ENCODE measurements around the gene IGFN1.

The IGFN1 gene

DNA sequence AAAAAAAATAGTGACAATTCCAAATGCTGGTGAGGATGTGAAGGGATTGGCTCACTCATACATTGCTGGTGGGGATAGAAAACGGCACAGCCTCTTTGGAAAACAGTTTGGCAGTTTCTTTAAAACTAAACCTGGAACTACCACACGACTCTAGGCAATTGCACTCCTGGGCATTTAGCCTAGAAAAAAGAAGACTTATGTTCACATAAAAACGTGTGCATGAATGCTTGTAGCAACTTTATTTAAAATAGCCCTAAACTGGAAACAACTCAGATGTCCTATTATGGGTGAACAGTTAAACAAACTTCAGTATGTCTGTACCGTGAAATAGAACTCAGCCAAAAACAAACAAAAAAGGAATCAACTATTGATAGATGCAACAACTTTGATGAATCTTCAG, 26.9 kb upstream of the IGFN1 start:
- DNase-seq (ENCODE audit: low spot score) = no peak

DNA sequence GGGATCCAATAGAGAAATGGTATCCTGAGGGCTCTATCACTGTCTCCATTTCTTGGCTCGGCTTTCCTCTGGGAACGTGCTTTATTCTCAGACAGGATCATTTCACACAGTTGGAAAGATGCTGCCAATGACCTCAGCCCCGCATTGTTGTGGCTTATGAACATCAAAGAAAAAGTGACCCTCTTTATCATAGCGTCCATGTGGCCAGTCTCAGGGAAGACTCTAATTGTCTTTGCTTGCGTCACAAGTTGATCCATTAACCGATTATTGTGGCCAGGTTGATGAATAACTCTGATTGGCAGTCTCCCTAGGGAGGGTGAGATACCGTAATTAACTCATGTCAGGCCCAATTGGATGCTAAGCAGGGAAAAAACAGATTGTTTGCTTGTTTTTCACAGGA, 26.0 kb upstream of the IGFN1 start:
- no peak for DNase-seq (ENCODE audit: low spot score)

DNA sequence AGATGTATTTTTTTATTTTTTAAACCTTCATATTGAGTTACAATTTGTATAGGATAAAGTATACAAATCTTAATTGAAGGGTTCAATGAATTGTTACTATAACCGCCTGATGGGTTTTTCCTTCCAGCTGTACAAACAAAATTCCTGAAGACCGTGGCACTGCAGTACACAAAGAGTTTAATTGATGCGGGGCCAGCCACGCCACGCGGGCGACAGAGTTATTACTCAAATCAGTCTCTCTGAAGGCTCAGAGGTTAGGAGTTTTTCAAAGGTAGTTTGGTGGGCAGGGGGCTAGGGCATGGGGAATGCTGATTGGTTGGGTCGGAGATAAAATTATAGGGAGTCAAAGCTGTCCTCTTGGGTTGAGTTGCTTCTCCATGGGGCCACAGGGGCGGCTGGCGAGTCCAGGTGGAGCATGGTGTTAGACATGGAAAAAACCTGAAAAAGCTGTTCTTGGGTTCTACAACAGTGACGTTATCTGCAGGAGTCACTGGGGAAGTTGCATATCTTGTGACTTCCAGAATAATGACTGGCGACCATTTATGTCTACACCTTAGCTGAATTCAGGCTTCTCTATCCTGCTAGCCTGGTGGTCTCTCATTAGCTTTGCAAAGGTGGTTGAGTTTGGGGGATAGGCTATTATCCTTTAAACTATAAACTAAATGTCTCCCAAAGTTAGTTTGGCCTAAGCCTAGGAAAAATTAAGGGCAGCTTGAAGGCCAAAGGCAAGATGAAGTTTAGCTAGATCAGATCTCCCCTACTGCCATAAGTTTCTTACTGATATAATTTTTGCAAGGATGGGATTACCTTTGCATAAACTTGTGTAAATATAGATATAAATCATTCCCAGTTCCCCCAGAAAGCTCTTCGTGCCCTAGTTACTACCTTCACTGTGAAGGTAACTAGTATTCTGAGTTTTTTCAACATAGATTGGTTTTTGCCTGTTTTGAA, 23.3 kb upstream of the IGFN1 start:
- no peak for DNase-seq (ENCODE audit: low spot score)

DNA sequence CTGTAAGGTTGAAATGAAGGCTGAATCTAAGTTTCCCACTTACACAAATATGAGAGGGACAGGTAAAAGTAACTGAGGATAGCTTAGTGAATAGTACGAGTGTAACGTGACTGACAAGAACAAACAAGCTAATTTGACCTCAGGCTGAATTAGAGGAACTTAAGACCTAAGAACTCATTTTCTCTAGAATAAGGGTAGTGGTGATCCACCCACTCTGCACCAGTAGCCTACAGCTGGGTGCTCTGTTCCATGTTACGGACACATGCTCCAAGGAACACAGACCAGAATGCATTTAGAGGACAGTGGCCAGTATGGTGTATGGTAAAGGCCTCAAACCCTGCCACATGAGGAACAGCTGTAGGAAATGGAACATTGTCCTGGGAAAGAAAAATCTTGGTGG, 21.4 kb upstream of the IGFN1 start:
- DNase-seq (ENCODE audit: low spot score) = no peak

DNA sequence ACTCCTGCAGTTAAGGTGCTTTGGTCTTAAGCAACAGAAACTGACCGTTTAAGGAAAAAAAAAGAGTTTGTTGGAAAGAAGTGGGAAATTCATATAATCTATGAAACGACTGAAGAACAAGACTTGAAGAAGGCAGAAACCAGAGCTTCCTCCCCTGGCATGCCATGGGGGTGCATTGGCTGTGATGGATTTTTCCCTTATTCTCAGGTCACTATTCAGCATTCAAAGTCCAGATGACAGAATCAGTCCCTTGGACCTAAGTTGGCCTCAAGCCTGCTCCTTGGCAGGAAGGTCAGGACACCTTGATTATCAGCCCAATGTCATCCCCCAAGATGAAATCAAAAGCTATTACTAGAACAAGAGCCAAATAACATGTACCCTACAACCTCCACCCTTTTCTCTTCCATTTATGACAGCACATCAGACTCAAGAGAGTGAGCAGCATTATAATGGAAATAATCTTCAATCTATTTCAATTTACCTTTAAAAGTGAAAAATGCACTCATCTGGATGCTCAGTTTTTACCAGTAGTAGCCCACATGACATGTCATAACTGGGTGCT, 20.6 kb upstream of the IGFN1 start:
- no peak for DNase-seq (ENCODE audit: low spot score)

DNA sequence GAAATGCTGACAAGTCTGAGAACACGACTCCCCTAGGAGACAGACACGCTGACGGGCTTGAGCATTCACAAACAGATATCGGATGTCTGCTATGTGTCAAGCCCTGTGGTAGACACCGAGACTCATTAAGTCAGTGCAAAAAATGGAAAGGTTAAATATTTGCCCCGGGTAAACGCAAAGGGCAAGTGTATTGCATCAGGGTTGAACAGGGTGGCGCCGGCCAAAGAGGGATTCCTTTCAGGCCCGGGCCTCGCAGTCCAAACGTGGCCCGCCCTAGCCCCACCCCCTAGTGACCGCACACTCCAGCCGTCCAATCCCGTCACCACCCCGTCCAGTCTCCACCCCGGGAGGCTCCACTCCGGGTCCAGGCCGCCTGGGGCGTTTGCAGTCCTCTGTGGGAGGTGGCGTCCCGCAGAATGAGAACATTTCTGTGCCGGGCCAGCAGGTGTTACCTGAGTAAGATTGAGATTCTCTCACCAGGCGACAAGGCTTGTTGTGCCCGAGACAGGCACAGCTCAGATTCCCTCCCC, 20.0 kb upstream of the IGFN1 start:
- DNase-seq (ENCODE audit: low spot score) = peak; percentile 76

DNA sequence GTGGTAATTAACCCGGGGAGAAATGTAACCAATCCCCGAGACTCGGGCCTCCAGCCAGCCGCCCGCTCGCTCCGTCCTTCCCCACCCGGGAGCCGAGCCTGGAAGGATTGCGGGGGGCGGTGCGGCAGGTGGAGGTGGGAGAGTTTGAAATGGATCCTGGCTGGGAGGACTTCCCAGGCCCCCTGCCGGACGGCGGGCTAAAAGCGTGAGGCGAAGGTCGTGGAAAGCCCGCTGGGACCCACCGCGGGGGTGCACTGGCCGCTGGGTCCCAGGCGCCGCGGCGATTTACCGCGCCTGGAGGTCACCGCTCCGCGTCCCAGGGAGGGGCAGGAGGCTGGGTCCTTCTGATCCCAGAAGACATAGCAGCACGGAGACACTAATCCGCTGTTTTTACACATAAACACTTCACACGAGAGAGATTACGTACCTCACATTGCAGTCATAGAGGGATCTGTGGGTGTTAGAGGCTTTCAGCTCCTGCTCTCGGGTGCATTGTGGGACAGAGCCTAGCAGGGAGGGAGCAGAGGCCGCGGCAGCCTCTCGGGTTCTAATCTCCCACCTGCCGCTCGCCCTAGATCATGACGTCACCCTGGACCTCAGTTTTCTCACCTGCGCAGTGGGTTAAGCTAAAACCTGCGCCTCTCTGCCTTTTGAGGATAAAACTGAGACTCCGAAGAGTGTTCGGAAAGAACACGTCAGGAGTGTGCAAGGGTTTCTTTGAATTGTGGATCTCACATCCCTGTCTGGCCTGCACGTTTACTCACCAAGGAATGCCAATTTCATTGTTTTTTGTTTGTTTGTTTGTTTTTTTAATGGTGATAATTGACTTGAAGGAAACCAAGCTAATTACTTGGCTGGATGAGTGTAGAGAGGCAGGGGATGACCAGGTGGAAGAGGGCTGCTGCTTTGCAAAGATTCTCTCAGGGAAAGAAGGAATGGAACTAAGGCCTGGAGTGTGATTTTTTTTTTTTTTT, 19.3 kb upstream of the IGFN1 start:
- peak; percentile 21 for DNase-seq (ENCODE audit: low spot score)

DNA sequence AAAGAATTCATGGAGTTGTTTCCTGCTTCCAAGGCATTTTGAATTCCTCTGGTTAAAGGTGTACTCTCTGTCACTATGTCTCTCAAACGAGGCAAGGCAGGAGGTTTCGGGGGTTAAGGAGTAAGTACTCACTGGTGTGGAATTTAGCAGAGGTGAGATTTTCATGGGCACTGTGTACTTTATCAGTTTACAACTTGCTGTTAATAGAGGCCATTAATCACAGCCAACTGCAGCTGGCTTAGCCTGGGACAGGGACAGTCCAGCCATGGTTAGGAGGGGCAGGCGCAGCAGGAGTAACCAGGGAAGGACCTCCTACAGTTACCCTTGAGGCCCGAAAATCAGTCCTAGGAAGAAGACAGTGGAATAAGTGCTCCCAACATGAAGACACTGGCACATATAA, 18.3 kb upstream of the IGFN1 start:
- no peak for DNase-seq (ENCODE audit: low spot score)

DNA sequence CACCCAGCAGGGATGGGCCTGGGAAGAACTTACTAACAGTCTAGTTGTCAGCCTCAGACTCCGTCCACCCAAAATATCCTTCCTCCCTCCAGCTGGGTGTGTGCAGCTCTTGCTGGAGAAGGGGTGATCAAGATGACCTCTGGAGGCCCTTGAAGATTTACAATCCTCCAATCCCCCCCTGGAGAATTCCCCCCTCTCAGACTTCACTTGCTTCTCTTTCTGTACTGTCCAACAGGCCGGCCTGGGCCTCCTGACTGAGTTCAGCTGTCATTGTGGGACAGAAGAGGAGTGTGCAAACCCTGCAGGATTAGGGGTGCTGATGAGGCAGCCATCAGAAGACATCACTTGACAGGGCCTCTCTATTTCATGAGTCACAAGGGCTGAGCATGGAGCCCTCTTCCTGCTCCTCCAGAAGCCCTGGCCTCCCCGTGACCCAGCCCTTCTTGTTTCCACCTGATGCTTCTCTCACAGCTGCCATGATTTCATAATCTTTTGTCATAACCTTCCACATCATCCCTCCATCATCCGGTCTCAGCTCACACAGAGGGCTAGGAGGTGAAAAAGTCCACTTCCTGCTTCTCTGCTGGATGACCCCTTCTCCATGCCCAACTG, 17.5 kb upstream of the IGFN1 start:
- DNase-seq (ENCODE audit: low spot score) = no peak

DNA sequence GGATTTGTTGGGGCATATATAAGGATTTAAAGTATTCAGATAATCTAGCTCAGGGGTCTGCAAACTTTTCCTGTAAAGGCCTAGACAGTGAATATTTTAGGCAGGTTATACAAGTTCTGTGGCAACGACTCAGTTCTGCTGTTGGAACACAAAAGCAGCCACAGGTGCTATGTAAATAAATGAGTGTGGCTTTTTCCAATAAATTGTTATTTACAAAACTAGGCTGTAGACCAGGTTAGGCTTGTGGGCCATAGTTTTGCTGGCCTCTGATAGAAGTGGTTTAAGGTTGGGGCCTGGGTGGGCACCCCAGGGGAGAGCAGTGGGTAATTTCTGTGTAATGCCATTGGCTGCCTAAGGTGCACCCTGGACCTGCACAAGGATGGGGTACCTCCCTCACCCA, 16.9 kb upstream of the IGFN1 start:
- no peak for DNase-seq (ENCODE audit: low spot score)

DNA sequence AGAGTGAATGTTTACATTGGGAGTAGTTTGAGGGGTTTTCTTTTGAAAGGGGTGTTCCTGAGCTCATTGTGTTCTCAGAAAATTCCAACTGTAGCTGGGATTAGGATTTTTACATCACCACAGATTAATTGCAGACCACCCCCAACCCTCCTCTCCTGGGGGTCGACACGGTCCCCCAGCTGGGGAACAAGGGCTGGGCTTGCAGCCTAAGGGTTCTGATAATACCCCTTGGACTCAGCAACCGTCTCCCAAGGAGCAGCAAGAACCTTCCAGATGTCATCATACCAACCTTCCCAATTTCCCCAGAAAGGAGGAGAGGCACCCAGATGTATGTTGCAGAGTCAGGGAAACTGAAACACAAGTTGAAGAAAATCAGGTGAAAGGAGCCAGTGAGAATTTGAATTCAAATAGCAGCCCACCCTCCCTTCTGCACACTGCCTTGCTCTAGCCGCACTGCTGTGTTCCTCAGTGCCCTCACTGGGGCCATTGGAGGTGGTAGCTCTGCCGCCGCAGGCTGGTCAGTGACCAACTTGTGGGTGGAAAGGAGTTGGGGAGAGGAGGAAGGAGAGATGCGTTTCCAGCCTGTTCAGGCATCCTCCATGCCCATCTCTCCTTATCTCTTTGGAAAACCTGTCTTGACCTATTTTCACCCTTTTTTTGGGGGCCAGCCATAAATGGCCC, 14.7 kb upstream of the IGFN1 start:
- no peak for DNase-seq (ENCODE audit: low spot score)

DNA sequence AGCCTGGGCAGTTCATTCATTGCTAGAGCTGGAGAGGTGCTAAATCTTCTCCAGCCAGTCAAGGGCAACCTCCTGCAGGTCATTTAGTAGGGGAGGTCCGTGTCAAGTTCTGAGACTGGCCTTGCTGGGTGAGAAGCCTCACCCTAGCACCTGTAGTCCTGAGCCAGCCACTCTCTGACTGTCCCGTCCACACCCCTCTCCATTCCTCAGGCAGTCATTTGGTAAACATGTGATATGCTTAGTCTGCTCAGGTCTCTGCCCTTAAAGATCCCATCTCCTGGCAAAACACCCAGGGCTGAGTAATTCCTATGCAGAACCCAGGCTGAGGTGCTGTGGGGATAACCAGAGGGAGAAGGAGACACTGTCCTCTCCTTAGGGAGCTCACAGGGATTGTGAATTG, 13.7 kb upstream of the IGFN1 start:
- DNase-seq (ENCODE audit: low spot score) = no peak

DNA sequence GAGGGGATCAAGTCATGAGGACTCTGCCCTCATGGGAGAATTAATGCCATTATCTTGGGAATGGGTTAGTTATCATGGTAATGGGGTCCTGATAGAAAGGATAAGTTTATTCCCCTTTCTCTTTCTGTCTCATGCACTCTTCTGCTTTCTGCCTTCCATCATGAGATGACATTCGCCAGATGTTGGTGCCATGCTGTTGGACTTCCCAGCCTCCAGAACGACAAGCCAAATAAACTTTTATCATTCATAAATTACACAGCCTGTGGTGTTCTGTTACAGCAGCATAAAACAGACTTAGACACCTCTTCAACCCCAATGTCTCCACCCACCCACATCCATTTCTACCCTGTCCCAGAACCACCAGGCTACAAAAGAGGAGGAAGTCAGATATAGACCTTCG, 11.9 kb upstream of the IGFN1 start:
- no peak for DNase-seq (ENCODE audit: low spot score)

DNA sequence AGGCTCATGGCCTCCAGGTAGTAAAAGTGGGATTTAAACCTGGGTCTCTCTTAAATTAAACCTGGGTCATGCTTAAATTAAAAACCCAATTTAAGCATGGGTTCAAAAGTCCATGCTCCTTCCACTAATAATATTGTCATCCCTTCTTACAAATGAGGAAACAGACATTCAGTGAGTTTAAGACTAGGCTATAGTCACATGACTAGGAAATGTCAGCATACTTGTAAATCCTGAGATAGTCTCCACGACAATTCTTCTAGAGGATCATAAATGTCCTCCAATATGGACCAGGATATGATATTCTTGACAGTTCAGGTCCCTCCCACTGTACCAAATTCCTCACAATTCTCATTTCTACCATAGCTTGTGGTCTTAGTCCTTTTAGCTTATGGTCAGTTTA, 10.5 kb upstream of the IGFN1 start:
- DNase-seq (ENCODE audit: low spot score) = no peak

DNA sequence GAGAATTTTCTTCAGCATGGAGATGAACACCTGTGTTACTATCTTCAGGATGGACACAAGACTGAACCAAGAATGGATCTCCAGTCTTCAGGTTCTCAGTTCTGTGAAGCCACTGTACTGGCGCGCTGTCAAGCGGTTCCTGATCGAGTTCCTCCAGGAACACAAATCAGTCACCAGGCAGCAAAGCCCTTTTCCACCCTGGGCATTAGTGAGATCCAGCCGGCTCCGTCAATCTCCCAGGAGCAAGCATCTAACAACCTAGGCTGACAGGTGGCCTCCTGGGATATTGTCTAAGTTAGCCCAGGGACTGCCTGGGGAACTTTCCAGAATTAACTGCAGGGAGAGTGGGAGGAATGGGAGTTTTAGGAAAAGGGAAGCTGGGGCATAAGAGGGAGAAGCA, 9.7 kb upstream of the IGFN1 start:
- DNase-seq (ENCODE audit: low spot score) = no peak

DNA sequence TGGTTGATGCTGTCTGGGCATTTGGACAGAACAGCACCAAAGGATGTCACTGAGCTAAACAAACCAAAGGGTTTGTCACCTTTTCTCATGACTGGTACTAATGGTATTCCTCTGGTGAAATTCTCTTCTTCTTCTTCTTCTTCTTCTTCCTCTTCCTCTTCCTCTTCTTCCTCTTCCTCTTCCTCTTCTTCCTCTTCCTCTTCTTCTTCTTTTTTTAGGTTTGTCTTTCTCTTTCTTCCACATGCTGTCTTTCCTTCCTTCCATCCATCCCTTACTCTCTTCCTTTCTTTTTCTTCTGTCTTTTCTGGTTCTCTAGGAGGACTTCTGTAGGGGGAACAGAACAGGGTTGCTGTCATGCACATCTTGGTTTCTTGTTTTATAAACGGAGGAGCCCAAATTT, 9.3 kb upstream of the IGFN1 start:
- DNase-seq (ENCODE audit: low spot score) = no peak

DNA sequence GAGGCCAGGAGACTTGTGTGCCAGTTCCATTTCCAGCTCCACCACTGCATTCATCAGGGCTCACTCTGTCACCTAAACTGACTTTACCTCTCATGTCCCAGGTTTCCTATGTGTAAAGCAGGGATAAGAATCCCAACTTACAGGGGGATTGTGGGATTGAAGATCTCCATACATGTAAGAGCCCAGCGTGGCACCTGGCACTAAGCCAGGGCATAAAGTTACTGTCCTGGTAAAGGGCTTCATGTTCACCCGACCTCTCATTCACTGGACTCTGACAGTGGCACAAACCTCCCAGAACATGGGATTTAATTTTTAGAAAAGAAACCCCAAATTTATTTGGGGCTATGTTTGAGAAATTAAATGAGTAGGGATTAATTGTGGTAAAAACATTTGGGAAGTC, 8.9 kb upstream of the IGFN1 start:
- no peak for DNase-seq (ENCODE audit: low spot score)

DNA sequence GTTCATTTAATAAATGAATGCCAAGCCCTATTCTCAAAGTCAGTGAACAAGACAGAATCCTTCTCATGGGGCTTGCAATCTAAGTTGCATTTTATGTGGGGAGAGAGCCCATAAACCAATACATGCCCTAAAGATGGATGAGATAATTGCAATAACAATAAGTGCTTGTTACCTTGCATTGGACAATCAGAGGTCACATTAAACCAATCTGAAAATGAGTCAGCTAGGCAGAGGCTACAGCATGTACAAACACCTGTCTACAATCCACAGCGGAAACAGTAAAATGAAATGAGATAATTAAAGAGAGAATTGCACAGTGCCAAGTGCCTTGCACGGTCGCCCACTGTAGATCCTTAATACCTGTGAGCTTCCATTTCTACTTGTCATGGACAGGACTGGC, 7.4 kb upstream of the IGFN1 start:
- no peak for DNase-seq (ENCODE audit: low spot score)

DNA sequence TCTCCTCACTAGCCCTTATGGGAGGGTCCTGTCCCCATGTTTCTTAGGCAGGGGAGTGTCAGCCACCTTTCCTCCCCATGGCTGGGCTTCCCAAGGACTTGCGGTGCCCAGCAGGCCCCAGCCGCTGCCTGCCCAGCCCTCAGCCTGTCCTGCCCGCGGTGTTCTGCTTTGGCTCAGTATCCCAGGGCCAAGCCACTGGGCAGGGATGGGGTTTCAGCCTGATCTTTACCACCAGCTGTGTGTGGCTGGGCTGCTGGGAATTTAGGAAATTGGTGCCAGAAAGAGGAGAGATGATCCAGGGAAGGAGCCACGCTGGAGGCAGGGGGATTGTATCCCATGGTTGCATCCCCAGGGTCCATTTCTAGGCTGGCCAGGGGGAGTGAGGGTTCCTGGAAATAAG, 6.9 kb upstream of the IGFN1 start:
- no peak for DNase-seq (ENCODE audit: low spot score)

DNA sequence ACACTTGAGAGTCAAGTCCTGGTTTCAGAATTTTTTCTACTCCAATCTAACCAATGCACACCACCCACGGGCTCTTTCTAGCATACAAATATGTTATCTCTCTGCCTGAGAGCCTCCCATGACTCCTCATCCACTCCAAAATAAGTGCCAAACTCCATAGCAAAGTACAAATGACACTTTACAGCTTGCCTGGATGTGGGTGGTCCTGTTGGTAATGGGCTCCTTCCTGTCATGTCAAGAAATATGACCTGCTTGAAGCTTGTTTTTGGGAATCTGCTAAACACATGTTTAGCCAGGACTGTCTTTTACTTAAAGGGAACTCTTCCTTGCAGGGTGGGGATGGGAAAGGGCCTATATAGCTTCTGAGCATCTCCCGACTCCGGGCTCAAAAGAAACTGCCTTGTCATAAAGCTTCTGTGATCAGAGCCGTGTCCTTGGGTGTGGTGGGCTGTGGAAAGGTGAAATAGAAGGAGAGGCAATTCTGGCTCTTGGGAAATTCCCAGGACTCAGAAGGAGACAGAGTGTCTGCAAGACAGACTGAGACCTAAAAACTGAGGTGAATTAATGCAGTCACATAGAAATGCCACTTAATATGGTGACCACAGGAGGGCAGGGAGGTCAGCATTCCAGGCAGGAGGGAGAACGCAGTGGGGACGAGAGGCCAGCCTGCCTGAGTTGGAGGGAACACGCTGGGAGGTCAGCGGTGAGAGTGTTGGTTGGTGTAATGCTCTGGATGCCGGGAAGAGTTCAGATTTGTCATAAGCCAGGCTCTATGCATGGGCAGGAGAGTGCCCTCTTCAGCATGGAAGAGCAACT, 6.1 kb upstream of the IGFN1 start:
- no peak for DNase-seq (ENCODE audit: low spot score)

DNA sequence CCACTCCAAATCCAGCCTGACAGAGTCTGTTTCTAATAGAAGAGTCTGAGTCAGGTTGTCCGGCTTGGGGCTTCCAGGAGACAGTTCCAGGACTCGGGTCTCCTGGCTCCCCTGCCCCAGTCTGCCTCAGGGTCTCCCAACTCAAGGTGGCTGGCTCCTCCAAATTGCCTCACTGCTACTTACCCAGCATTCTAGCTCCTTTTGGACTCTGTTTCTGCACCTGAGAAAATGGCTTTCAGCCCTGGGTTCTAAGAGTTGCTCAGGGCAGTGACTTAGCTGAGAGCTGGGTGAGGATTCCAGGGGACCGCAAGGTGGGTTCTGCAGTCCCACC, 5.5 kb upstream of the IGFN1 start:
- no peak for DNase-seq (ENCODE audit: low spot score)
